Bronchial epithelial cell (primary cell): ENCODE results near the gene UBP1. TPM values are rescaled to one million over a fixed set of nuclear protein-coding genes. Genes with fewer than 3 reads are reported as not detected.
A peak's percentile ranks its signal among the peaks of the same experiment; 100 is the strongest.
"Not testable (repeated sequence)": the region's sequence is repeated elsewhere in the genome, so short reads cannot be mapped to it uniquely, and the experiment has no call there.

Experiments
- DNase-seq: peaks from one replicate; pipeline ENCODE4 v3.0.0-alpha.2; 2010; ENCODE audit warnings: low read depth
- FAIRE-seq: peaks from 2 replicates; lab custom pipeline; 2011; peaks lifted over from hg19 to GRCh38; lab: Jason Lieb, UNC
- H3K27me3 ChIP-seq: 2 replicates; pipeline ENCODE4 v1.5.1; 2011; ENCODE audit warnings: low read length; ENCODE audit not compliant: control insufficient read depth, insufficient read depth
- H3K36me3 ChIP-seq: 2 replicates; pipeline ENCODE4 v1.5.1; 2011; ENCODE audit warnings: low read length; ENCODE audit not compliant: control insufficient read depth, insufficient read depth
- H3K4me3 ChIP-seq: 2 replicates; pipeline ENCODE4 v1.5.1; 2011; ENCODE audit warnings: mild to moderate bottlenecking, low read depth, low read length, control low read depth
- total RNA-seq: library from RNA; depleted of rRNA; stranded (reverse); fragments of >200 nt; gene quantifications from 2 replicates; pipeline ENCODE4 v1.2.1, GENCODE V29; 2014
- TF ChIP-seq, protein P1 (sequence below): IDR thresholded peaks from 2 replicates; pipeline ENCODE4 v1.5.1; 2011; ENCODE audit warnings: mild to moderate bottlenecking, moderate library complexity, low read length, control low read depth, inconsistent platforms; ENCODE audit not compliant: insufficient read depth, severe bottlenecking

UBP1 gene
- total RNA-seq, 1 donor from 2014 or later: 34.8 TPM

DNA sequence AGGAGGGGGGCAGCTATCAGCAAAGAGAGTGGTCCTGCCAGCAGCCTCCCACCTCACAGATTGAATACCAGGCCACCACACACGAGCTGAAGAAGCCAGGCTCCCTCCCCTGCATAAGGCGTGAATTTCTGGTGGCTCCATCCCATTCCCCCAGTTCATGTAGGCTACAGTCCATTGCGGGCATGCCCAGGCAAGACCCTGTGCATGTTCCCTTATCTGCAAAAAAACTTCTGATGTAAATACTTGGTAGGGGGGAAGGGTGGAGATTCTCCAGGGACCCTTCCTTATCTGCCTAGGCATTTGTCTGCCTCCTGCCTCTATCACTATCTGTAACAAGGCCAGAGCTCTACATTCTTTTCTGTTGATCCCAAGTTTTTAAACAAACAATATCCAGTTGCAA is 27.6 kb upstream of the UBP1 start:
- peak; percentile 27 for DNase-seq
- no peak for FAIRE-seq
- no peak overlapping the region for H3K4me3 ChIP-seq
- no peaks in the 10 kb centered on the region for H3K36me3 ChIP-seq
- TF ChIP-seq, protein P1, sequence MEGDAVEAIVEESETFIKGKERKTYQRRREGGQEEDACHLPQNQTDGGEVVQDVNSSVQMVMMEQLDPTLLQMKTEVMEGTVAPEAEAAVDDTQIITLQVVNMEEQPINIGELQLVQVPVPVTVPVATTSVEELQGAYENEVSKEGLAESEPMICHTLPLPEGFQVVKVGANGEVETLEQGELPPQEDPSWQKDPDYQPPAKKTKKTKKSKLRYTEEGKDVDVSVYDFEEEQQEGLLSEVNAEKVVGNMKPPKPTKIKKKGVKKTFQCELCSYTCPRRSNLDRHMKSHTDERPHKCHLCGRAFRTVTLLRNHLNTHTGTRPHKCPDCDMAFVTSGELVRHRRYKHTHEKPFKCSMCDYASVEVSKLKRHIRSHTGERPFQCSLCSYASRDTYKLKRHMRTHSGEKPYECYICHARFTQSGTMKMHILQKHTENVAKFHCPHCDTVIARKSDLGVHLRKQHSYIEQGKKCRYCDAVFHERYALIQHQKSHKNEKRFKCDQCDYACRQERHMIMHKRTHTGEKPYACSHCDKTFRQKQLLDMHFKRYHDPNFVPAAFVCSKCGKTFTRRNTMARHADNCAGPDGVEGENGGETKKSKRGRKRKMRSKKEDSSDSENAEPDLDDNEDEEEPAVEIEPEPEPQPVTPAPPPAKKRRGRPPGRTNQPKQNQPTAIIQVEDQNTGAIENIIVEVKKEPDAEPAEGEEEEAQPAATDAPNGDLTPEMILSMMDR: no peak
- no peaks in the 10 kb centered on the region for H3K27me3 ChIP-seq

DNA sequence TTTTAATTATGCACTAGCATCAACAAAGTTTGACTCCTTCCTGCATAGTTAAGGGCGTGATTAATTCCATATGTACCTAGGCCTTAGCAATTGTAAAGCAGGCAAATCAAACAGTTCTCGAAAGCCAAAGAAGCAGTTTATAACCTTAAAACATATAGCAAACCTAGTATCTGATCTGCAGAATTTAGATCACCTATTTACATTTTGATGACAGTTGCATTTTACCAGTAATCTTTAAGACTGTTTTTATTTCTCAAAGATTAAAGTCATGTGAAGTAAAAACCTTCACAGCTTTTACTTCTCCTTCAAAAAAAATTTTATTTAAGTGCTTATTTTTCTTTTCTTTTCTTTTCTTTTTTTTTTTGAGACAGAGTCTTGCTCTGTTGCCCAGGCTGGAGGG is 20.9 kb upstream of the UBP1 start:
- no peaks in the 10 kb centered on the region for H3K36me3 ChIP-seq
- DNase-seq: no peak
- FAIRE-seq: no peak
- no peak overlapping the region for H3K4me3 ChIP-seq
- no peaks in the 10 kb centered on the region for H3K27me3 ChIP-seq
- TF ChIP-seq, protein P1: no peak

- not testable (repeated sequence) for FAIRE-seq
Measured at GRCh38 chr3:33459577-33459976, 19.4 kb upstream of the UBP1 start.

GRCh38 chr3:33458446-33458845 is 18.2 kb upstream of the UBP1 start:
- DNase-seq (no peak), FAIRE-seq (no peak)
- no peak overlapping the region for H3K4me3 ChIP-seq
- TF ChIP-seq, protein P1: no peak
- H3K36me3 ChIP-seq: no peaks in the 10 kb centered on the region
- no peaks in the 10 kb centered on the region for H3K27me3 ChIP-seq

More at GRCh38 chr3:33459577-33459976, 19.4 kb upstream of the UBP1 start:
- H3K36me3 ChIP-seq, H3K4me3 ChIP-seq, H3K27me3 ChIP-seq, DNase-seq: not testable (repeated sequence)

DNA sequence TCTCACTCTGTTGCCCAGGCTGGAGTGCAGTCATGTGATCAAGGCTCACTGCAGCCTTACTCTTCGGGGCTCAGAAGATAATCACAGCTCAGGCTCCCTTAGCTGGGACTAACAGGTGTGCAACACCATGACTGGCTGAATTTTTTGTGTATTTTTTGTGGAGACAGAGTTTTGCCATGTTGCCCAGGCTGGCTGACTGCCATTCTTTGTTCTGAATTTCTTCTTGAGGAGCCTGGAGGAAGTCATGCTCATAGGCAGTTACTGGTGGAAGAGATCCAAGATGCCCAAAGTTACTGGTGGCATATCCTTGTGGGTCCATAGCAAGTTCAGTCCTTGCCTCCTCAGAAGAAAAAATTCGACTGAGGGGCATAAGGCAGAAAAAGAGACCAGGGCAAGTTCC is 16.6 kb upstream of the UBP1 start:
- no peak for FAIRE-seq
- Histone ChIP-seq H3K27me3 (no peaks in the 10 kb centered on the region), H3K36me3 (no peaks in the 10 kb centered on the region), H3K4me3 (no peak overlapping the region)
- no peak for DNase-seq
- TF ChIP-seq, protein P1: no peak

DNA sequence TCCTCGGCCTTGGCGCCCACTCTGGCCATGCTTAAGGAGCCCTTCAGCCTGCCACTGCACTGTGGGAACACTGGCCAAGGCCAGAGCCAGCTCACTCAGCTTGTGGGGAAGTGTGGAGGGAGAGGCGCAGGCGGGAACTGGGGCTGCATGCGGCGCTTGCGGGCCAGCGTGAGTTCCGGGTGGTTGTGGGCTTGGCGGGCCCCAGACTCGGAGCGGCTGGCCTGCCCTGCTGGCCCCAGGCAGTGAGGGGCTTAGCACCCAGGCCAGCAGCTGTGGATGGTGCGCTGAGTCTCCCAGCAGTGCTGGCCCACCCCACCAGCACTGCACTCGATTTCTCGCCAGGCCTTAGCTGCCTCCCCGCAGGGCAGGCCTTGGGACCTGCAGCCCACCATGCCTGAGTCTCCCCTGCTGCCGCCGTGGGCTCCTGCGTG is 13.1 kb upstream of the UBP1 start:
- H3K4me3 ChIP-seq: no peak overlapping the region
- FAIRE-seq: no peak
- no peaks in the 10 kb centered on the region for H3K27me3 ChIP-seq
- no peak for DNase-seq
- H3K36me3 ChIP-seq: no peaks in the 10 kb centered on the region
- TF ChIP-seq, protein P1: no peak

DNA sequence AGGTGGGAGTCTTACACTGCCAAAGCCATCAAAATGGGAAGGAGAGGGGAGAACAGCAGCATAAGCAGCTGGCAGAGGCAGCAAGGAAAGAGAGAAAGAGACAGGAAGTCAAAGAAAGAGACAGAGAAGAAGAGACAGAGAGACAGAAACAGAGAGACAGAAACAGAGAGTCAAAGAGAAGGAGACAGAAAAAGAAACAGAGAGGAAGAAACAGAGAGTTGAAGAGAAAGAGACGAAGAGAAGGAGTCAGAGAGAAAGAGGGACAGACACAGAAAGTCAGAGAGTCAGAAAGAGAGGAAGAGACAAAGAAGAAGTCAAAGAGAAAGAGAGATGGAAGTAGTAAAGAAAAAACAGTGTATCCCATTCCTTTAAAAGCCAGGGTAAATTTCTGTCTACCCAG is 11.8 kb upstream of the UBP1 start:
- not testable (repeated sequence) for FAIRE-seq, H3K36me3 ChIP-seq, H3K4me3 ChIP-seq, DNase-seq, H3K27me3 ChIP-seq
